HUES6 (cell line): ENCODE measurements around the gene TRPM3.
"Not testable (repeated sequence)": the region's sequence is repeated elsewhere in the genome, so short reads cannot be mapped to it uniquely, and the experiment has no call there.

ENCODE experiments used
- H3K27ac ChIP-seq: 2 replicates; pipeline ENCODE4 v1.7.0; 2013; ENCODE audit warnings: low read depth, mild to moderate bottlenecking, low read length, inconsistent platforms
- H3K27me3 ChIP-seq: 2 replicates; pipeline ENCODE4 v1.6.1; 2013; ENCODE audit warnings: low read length; ENCODE audit not compliant: control insufficient read depth, insufficient read depth
- H3K36me3 ChIP-seq: 2 replicates; pipeline ENCODE4 v1.6.1; 2013; ENCODE audit warnings: low read length; ENCODE audit not compliant: control insufficient read depth, insufficient read depth
- H3K4me1 ChIP-seq: 2 replicates; pipeline ENCODE4 v1.6.1; 2013; ENCODE audit warnings: low read length; ENCODE audit not compliant: control insufficient read depth, insufficient read depth
- H3K4me3 ChIP-seq: 2 replicates; pipeline ENCODE4 v1.5.1; 2013; ENCODE audit warnings: low read depth, low read length
- H3K9ac ChIP-seq: one replicate; pipeline ENCODE4 v1.6.1; 2013; ENCODE audit warnings: mild to moderate bottlenecking, low read length
- H3K9me3 ChIP-seq: 2 replicates; pipeline ENCODE4 v1.6.1; 2013; ENCODE audit warnings: low read depth, low read length; ENCODE audit not compliant: control insufficient read depth, insufficient read depth

The TRPM3 gene

DNA sequence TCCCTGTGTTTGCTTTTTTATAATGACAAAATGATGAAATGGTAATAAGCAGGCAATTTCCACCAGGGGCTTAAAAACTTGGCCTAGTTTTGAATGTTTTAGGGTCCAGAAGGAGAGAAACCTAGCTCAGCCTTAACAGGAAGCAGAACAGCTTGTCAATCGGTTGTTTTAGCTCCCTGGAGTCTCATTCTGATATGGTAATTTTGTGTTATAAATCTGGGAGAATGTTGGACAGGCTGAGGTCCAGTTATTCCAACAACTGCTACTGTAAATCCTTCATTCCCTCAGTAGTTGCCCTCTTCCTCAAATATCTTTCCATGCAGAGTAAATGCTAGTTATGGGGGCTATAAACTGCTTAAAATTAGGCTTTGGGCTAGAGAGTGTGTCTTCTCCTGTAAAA, 397.4 kb downstream of the TRPM3 start:
- H3K36me3 ChIP-seq, H3K9ac ChIP-seq, H3K4me1 ChIP-seq, H3K27me3 ChIP-seq, H3K4me3 ChIP-seq, H3K27ac ChIP-seq, H3K9me3 ChIP-seq: not testable (repeated sequence)

DNA sequence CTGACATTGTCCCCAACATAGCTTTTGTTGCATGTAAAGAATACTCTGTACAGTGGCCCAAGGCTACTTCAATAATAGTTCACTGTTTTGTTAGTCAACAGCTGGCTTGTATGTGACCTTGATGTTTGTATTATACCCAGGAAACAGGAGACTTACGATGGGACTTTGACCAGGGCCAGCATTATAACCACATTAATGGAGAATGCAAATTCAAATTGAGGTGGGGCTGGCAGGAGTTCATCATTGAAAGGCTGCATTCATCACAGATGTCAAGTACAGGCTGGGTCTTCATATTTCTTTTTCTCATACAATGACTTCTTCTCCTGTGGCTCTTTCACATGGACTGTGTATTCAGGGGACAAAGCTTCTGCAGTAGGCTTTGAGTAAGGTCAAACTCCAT, 414.6 kb downstream of the TRPM3 start:
- not testable (repeated sequence) for H3K4me3 ChIP-seq, H3K27me3 ChIP-seq, H3K9ac ChIP-seq, H3K36me3 ChIP-seq, H3K9me3 ChIP-seq, H3K4me1 ChIP-seq, H3K27ac ChIP-seq

DNA sequence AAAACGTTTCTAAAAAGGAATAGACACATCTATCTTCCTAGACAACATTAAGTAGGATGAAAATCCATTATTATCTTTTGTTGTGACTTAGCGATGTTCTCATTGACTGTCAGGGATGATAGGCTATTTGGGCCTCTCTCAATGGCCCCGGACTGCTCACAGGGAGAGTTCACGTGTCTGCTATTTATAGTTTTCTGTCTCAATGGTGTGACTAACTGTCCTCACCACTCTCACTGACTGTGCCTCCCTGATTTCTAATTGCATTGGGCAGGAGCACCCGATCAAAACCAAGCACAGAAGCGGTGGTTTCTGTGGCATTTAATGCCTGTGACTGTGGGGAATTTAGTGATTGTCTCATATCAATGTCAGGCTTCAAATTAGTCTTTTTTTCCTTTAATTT, 420.3 kb downstream of the TRPM3 start:
- Histone ChIP-seq H3K36me3 (no peaks in the 10 kb centered on the region), H3K4me1 (peaks cover 4% of the 10 kb centered on the region; the same call in 1 of the 2 replicates), H3K9me3 (no peaks in the 10 kb centered on the region), H3K4me3 (no peak overlapping the region), H3K27me3 (no peaks in the 10 kb centered on the region), H3K9ac (no peak overlapping the region), H3K27ac (no peak overlapping the region)

DNA sequence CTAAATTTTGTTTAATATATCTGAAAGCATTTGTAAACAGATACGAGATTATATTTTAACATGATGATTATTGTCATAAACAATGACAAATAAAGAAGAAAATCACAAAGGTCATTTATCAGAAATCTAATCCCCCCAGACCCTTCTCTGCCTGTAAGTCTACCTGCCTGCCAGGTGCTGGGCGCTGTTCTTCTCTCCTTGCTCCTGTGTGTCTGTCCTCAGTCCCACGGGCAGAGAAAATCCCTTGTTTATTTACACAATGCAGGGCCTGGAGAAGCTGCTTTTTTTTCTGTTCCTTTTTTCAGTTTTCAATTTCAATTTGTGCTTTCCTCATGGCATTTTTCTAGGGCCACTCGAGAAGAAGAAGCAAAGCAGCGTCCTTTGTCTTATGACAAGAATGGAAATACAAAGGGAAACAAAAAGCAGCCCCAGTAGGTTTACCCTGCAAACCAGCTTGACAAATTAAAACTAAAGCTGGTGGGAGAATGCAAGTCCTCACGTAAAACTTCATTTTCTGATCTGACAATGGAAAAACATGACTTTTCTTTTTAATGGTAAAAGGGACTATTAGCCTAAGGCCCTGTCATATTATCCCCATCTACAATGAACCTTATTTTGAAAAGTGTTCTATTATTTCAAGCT, 424.6 kb downstream of the TRPM3 start:
- H3K36me3 ChIP-seq: no peaks in the 10 kb centered on the region
- H3K9me3 ChIP-seq: no peaks in the 10 kb centered on the region
- H3K27ac ChIP-seq: no peak overlapping the region
- H3K9ac ChIP-seq: no peak overlapping the region
- no peaks in the 10 kb centered on the region for H3K27me3 ChIP-seq
- no peak overlapping the region for H3K4me3 ChIP-seq
- peaks cover 4% of the 10 kb centered on the region; the same call in 1 of the 2 replicates for H3K4me1 ChIP-seq

DNA sequence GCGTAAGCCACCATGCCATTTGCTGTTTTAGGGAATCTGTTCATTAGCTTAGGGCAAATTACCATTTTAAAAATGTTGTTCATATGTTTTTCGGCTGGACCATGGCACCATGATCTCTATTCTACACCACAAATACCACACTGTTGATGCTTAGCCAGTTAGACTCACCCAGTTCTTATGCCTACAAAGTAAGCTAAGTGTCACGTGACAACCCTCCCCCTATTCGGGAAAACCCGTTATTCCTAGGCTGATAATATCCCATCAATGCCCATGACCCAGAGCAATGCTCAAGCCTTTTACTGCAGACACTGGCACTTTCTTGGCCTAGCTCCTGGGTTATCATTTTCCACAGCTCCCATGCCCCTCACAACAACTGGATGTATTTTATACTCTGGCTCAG, 426.7 kb downstream of the TRPM3 start:
- Histone ChIP-seq H3K4me1 (peaks cover 4% of the 10 kb centered on the region; the same call in 1 of the 2 replicates), H3K9me3 (no peaks in the 10 kb centered on the region), H3K27me3 (no peaks in the 10 kb centered on the region), H3K27ac (no peak overlapping the region), H3K36me3 (no peaks in the 10 kb centered on the region), H3K4me3 (no peak overlapping the region), H3K9ac (no peak overlapping the region)

DNA sequence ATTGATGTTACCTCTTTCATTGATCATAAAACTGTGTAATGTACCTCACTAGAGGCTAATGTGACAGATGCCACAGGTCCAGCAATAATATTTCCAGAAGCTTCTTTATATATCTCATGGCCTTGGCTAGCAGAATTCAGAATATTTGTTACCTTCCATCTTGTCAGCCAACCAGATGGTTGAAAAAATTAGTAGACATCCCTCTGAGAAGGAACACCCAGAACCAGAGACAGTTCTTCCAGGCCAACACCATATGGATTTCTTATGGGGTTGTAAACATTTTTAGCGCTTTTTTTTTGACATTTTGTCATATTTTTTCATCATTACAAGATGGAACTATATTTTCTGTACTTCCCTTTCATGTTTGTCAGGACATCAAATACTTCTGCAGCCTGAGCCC, 428.2 kb downstream of the TRPM3 start:
- no peaks in the 10 kb centered on the region for H3K27me3 ChIP-seq
- no peaks in the 10 kb centered on the region for H3K9me3 ChIP-seq
- H3K4me1 ChIP-seq: peaks cover 4% of the 10 kb centered on the region; the same call in 1 of the 2 replicates

DNA sequence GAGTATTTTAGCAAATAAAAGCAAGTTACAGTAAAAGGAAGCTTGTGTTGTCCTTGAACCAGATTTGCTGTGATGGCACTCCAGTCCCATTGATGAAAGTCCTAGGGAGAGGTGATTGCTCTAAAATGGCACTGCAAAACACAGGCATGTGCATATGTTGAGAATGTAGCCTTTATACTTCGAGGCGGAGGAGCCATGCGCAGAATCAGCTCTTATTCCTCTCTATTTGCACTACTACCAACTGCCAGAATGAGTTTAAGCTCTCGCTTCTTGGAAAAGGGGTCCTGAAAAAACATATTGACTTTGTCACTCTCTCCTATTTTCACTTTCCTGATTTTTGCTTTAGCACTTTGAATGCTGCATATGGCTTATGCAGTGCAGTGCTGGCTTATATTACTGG, 429.0 kb downstream of the TRPM3 start:
- Histone ChIP-seq H3K27me3 (no peaks in the 10 kb centered on the region), H3K9me3 (no peaks in the 10 kb centered on the region)

More for the DNA sequence above, 428.2 kb downstream of the TRPM3 start:
- Histone ChIP-seq H3K36me3 (no peaks in the 10 kb centered on the region), H3K4me3 (no peak overlapping the region), H3K27ac (no peak overlapping the region), H3K9ac (no peak overlapping the region)

DNA sequence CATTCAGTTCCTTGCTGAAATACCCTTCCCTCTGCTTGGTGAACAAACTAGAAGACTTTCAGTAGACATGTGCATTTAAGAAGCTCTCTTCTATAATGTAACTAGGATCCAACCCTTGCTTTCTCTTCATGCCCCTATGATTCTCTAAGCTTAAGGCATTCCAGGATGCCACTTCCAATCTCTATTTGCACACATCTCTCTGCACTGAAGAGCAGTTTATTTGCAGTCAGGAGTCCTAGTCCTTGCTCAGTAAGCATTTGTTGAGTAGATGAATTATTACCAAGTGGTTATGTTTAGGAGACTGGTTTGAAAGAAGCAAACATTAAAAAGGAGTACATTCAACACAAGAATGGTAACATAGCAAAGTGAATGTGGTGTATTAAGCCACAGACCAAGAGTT, 432.7 kb downstream of the TRPM3 start:
- no peak overlapping the region for H3K27ac ChIP-seq
- no peaks in the 10 kb centered on the region for H3K4me1 ChIP-seq
- H3K36me3 ChIP-seq: no peaks in the 10 kb centered on the region
- no peak overlapping the region for H3K4me3 ChIP-seq
- H3K9ac ChIP-seq: no peak overlapping the region
- H3K9me3 ChIP-seq: no peaks in the 10 kb centered on the region
- no peaks in the 10 kb centered on the region for H3K27me3 ChIP-seq

More for the DNA sequence above, 429.0 kb downstream of the TRPM3 start:
- H3K4me3 ChIP-seq: no peak overlapping the region
- H3K4me1 ChIP-seq: peaks cover 4% of the 10 kb centered on the region; the same call in 1 of the 2 replicates
- H3K27ac ChIP-seq: no peak overlapping the region
- H3K36me3 ChIP-seq: no peaks in the 10 kb centered on the region
- H3K9ac ChIP-seq: no peak overlapping the region

DNA sequence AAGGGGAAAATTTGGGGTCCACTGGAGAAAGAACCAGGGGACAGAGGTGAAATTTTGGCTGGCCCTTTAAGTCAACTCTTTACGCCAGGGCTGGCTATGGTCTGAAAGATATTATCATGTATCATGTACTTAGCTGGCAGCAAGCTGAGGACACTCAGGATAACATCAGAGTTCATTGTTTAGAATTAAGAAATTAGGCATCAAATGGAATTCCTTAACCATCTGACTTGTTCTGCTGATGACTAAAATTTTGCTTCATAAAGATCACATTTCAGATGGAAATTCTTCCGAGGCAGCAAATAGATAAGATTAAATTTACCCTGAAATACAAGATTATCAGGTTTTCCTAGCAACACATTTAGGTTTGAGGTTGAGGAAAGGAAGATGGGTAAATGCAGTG, 437.6 kb downstream of the TRPM3 start:
- no peak overlapping the region for H3K4me3 ChIP-seq
- no peaks in the 10 kb centered on the region for H3K36me3 ChIP-seq
- no peak overlapping the region for H3K9ac ChIP-seq
- H3K27ac ChIP-seq: no peak overlapping the region
- no peaks in the 10 kb centered on the region for H3K4me1 ChIP-seq
- H3K27me3 ChIP-seq: no peaks in the 10 kb centered on the region
- H3K9me3 ChIP-seq: no peaks in the 10 kb centered on the region

DNA sequence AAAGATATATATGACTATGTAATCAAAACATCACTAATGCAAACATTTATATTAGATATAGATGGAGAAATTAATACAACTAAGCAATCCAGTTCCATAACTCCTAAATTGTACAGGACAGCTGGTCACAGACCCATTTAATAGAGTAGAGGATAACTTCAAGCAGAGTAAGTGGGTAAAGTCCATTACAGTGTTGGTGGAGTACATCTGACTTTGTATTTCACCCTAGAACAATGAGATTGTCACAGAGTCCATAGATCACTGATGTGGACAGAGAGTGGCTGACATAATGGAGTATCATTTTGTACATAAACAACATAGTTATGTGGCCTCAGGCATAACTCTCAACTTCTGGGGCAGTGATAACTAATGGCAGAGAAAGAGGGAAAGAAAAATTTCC, 439.1 kb downstream of the TRPM3 start:
- H3K27ac ChIP-seq: no peak overlapping the region
- no peaks in the 10 kb centered on the region for H3K27me3 ChIP-seq
- no peak overlapping the region for H3K9ac ChIP-seq
- H3K36me3 ChIP-seq: no peaks in the 10 kb centered on the region
- H3K4me3 ChIP-seq: no peak overlapping the region
- H3K9me3 ChIP-seq: no peaks in the 10 kb centered on the region
- H3K4me1 ChIP-seq: no peaks in the 10 kb centered on the region

DNA sequence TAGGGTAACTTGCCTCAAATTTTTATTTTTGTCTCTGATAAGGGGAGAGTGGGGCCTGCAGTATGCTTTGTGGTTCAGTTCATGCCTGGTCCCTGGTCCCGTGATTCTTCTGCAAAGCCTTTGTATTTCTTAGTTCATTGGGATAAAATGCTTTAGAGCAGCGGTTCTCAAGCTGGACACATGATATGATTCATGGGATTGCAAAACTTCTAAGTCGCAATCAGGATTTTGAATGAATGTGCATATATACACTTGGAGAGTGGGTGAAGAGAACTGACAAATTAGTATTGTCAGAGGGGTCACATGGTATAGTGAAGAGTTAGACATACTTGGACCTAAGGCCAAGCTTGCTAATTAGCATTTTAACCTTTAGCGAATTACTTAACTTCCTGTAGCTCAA, 441.6 kb downstream of the TRPM3 start:
- Histone ChIP-seq H3K27me3 (no peaks in the 10 kb centered on the region), H3K9me3 (no peaks in the 10 kb centered on the region), H3K4me1 (no peaks in the 10 kb centered on the region)

DNA sequence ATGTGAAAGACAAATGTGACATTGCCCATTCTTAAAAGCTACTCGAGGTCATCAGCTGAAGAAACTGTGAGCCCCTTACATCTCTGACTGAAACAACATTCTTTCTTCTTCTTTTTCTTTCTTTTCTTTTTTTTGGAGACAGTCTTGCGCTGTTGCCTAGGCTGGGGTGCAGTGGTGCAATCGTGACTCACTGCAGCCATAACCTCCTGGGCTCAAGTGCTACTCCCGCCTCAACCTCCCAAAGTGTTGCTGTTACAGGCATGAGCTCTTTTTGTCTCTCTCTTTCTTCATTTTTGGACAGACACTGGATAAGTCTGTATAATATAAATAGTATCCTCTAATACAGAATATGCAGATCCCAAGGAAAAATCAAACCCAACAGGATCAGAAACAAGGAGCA, 443.3 kb downstream of the TRPM3 start:
- Histone ChIP-seq H3K36me3 (no peaks in the 10 kb centered on the region), H3K27me3 (no peaks in the 10 kb centered on the region), H3K27ac (no peak overlapping the region), H3K9me3 (no peaks in the 10 kb centered on the region), H3K9ac (no peak overlapping the region), H3K4me3 (no peak overlapping the region), H3K4me1 (no peaks in the 10 kb centered on the region)

More for the DNA sequence above, 441.6 kb downstream of the TRPM3 start:
- no peak overlapping the region for H3K4me3 ChIP-seq
- no peak overlapping the region for H3K27ac ChIP-seq
- no peak overlapping the region for H3K9ac ChIP-seq
- no peaks in the 10 kb centered on the region for H3K36me3 ChIP-seq
